ACC112 (cell line): ENCODE data around the gene SELENOF.
"Not testable (repeated sequence)": the region's sequence is repeated elsewhere in the genome, so short reads cannot be mapped to it uniquely, and the experiment has no call there.

Experiments
- H2AFZ ChIP-seq: fragments of 200-600 bp; sonication (generic); one replicate; pipeline ENCODE4 v1.6.0; 2017; ENCODE audit warnings: antibody characterized with exemption, low read length; ENCODE audit not compliant: unreplicated experiment
- H3K27ac ChIP-seq: fragments of 200-600 bp; sonication (generic); 2 replicates; pipeline ENCODE4 v1.5.1; 2014; ENCODE audit warnings: low read depth, mild to moderate bottlenecking, antibody characterized with exemption, low read length, moderate library complexity
- H3K27me3 ChIP-seq: fragments of 200-600 bp; sonication (generic); 2 replicates; pipeline ENCODE4 v1.6.1; 2014; ENCODE audit warnings: mild to moderate bottlenecking, antibody characterized with exemption, low read length, moderate library complexity, mixed read lengths; ENCODE audit not compliant: insufficient read depth
- H3K36me3 ChIP-seq: fragments of 200-600 bp; sonication (generic); 2 replicates; pipeline ENCODE4 v1.6.1; 2016; ENCODE audit warnings: mild to moderate bottlenecking, antibody characterized with exemption, low read length, moderate library complexity, mixed read lengths; ENCODE audit not compliant: insufficient read depth
- H3K4me1 ChIP-seq: fragments of 200-600 bp; sonication (generic); one replicate; pipeline ENCODE4 v1.6.1; 2016; ENCODE audit warnings: low read length, mixed read lengths; ENCODE audit not compliant: insufficient read depth, unreplicated experiment, control insufficient read depth
- H3K4me3 ChIP-seq: fragments of 200-600 bp; sonication (generic); 2 replicates; pipeline ENCODE4 v1.5.1; 2014; ENCODE audit warnings: mild to moderate bottlenecking, low read depth, low read length
- H3K79me2 ChIP-seq: fragments of 200-600 bp; sonication (generic); one replicate; pipeline ENCODE4 v1.6.0; 2016; ENCODE audit warnings: low read length; ENCODE audit not compliant: control insufficient read depth, unreplicated experiment, insufficient read depth

Gene SELENOF

DNA sequence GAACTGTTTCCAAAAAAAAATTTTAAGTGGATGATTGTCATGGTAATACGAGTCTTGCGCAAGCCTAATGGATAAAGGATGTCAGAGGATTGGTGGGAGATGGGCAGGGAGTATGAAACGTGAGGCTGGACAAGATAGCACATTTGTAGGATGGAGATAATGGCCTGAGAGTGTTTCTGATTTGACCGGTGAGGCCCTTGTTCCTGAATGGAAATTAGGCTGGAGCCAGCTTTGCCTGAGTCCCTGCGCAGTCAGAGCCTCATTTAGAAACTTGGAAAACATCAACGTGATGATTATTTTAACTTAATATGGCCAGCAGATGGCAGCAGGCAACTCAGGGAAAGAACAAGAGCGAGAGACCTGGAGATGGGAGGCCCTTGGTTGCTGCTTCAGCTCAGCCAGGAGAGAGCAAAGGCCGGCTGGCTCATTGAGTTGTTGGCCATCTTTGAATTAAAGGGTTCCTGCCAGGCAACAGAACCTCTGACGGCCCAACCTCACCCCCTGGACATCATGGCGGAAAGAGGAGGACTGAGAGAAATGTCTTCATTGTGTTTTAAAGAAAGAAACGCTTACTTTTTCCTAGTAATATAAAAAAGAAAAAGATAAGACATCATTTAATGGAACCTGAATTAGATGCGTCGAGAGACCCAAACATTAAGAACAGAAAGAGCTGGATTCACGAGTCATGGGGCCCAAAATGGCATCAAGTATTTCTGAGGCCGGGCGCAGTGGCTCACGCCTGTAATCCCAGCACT lies 80.3 kb downstream of the SELENOF start:
- Histone ChIP-seq H2AFZ (peak overlapping the region; percentile 16), H3K36me3 (no peaks in the 10 kb centered on the region), H3K79me2 (no peaks in the 10 kb centered on the region), H3K27ac (no peak overlapping the region), H3K4me1 (no peaks in the 10 kb centered on the region), H3K27me3 (no peaks in the 10 kb centered on the region), H3K4me3 (no peak overlapping the region)

DNA sequence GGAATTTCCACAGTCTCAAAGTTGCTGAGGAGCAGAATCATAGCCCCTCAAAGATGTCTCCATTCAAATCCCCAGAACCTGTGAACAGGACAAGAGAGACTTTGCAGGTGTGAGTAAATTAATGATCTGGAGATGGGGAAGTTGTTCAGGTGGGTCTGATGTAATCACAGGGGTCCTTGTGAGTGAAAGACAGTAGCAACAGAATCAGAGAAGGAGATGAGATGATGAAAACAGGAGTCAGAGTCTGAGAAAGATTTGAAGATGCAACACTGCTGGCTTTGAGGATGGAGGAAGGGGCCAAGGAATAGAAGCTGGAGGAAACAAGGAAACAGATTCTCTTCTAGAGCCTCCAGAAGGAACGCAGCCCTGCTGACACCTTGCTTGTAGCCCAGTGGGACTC lies 81.5 kb downstream of the SELENOF start:
- Histone ChIP-seq H3K79me2 (no peaks in the 10 kb centered on the region), H3K36me3 (no peaks in the 10 kb centered on the region), H2AFZ (no peak overlapping the region)

DNA sequence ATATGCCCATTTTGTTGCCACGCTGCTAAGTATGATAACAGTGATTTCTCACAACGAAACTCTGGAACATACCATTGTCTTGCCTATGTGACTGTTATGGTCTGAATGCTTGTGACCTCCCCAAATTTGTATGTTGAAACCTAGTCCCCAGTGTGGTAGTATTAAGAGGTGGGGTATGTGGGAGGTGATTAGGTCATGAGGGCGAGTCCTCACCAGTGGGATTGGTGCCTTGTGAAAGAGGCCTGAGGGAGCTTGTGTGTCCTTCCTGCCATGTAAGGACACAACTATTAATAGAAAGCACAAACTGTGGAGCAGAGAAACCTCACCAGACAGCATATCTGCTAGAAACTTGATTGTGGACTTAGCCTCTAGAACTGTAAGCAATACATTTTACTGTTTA lies 84.6 kb downstream of the SELENOF start:
- Histone ChIP-seq H3K36me3 (no peaks in the 10 kb centered on the region), H3K4me3 (no peak overlapping the region), H3K4me1 (no peaks in the 10 kb centered on the region), H3K27ac (no peak overlapping the region), H3K27me3 (no peaks in the 10 kb centered on the region), H3K79me2 (no peaks in the 10 kb centered on the region), H2AFZ (no peak overlapping the region)

More for the DNA sequence above, 81.5 kb downstream of the SELENOF start:
- Histone ChIP-seq H3K4me1 (no peaks in the 10 kb centered on the region), H3K27ac (no peak overlapping the region), H3K27me3 (no peaks in the 10 kb centered on the region), H3K4me3 (no peak overlapping the region)

DNA sequence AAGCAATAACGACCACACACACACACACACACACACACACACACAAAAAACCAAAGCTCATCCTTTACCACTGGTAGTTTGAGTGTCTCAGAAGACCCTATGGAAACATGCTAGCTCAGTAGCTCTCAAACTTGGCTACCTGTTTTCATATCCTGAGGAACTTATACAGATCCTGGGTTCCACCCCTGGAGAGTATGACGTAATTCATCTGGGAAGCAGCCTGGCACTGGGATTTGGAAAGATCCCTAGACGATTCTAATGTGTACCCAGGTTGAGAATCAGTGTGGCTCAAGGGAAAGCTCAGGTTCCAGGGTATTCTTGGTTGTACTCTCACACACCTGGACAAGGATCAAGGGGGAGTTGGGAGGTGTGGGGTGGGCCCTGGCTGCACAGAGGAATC lies 85.9 kb downstream of the SELENOF start:
- Histone ChIP-seq H3K4me1 (no peaks in the 10 kb centered on the region), H3K27ac (no peak overlapping the region), H3K27me3 (no peaks in the 10 kb centered on the region), H3K36me3 (no peaks in the 10 kb centered on the region), H3K79me2 (no peaks in the 10 kb centered on the region), H3K4me3 (no peak overlapping the region), H2AFZ (no peak overlapping the region)

DNA sequence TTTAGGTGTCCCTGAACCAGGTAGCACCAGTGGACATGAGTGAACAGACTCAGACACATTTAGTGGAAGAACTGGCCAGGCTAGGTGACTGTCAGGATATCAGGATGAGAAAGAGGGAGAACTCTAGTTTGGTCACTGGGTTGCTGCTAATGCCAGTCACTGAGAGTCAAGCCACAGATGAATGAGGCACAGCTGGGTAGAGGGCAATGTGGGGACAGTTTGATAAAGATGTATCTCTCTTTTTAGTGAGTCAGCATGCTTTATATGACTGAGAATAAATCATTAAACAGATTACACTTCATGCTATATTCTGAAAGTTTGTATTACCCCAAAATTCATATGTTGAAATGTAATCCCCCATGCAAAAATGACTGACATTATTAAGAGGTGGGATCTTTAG lies 87.1 kb downstream of the SELENOF start:
- H3K27me3 ChIP-seq: 0 out of 2 replicates have a peak, but pooled peaks cover 3% of the 10 kb centered on the region
- H3K36me3 ChIP-seq: no peaks in the 10 kb centered on the region
- H3K4me1 ChIP-seq: no peaks in the 10 kb centered on the region
- no peaks in the 10 kb centered on the region for H3K79me2 ChIP-seq
- H3K27ac ChIP-seq: no peak overlapping the region
- H2AFZ ChIP-seq: no peak overlapping the region
- no peak overlapping the region for H3K4me3 ChIP-seq

DNA sequence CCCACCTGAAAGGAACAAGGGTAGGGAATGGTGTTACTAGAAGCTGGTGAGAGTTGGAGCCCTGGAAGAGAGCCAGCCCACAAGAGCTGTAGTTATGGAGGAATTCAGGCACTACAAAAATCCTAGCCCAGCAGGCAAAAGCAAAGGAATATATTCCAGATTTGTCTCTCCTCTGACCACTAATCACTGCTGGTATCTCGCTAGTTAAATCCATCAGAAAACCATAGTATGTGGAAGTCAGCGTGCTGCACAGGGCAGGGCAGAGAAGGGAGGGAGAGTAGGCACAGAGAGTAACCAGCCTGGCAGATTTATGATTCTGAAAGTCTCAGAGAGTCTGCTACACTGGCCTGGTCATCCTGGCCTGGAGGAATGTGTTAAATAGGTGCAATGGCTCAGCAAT lies 88.6 kb downstream of the SELENOF start:
- Histone ChIP-seq H3K4me3 (no peak overlapping the region), H3K27ac (no peak overlapping the region), H2AFZ (no peak overlapping the region), H3K27me3 (0 out of 2 replicates have a peak, but pooled peaks cover 3% of the 10 kb centered on the region), H3K36me3 (no peaks in the 10 kb centered on the region), H3K79me2 (no peaks in the 10 kb centered on the region), H3K4me1 (no peaks in the 10 kb centered on the region)

DNA sequence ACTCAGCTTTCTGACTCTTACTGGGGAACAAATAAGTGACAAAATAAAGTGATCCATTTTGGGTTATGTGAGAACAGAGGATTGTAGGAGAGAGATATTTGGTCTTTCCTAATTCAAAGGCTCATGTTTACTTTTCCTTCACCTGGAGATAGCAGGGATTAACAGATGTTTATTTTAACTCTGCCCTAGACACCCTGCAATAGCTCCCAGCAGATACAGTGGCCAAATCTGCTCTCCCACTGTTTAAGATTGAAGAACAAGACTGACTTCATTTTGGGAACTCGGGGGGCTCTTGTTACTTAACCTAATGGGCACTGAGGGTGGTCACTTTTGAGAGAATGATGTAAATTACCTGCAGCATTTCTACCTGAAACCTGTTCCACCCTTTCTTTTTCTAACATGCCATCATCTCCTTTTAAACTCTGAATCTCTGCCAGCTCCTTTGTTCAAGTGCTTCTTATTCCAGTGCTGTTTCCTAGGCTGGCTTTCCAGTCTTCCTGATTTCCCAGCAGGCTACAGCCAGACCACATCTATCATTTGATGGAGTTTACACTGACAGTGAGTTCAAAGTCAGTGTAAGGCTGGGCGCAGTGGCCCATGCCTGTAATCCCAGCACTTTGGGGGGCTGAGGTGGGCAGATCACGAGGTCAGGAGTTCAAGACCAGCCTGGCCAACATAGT lies 90.0 kb downstream of the SELENOF start:
- H2AFZ ChIP-seq: no peak overlapping the region
- 0 out of 2 replicates have a peak, but pooled peaks cover 3% of the 10 kb centered on the region for H3K27me3 ChIP-seq
- H3K27ac ChIP-seq: no peak overlapping the region

DNA sequence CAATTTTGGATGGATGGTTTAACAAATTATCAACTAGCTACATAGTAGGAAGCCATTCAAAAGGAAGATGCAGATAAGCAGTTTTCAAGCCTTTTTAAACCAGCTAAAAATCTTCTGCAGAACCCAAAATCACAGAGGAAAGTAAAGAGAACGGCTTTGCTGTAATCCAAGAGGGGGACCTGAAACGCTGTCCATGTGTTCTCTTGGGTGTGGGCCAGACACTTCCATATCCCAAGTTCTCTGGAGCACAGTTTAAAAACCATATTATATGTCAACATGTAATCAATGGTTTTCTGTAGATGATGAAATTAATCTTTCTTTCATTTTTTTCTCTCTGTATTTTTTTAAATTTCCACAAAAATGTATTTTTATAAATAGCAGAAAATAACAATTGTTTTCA lies 90.5 kb downstream of the SELENOF start:
- Histone ChIP-seq H3K79me2 (no peaks in the 10 kb centered on the region), H3K27ac (no peak overlapping the region), H3K27me3 (0 out of 2 replicates have a peak, but pooled peaks cover 3% of the 10 kb centered on the region), H3K4me3 (no peak overlapping the region), H3K4me1 (no peaks in the 10 kb centered on the region), H2AFZ (no peak overlapping the region), H3K36me3 (no peaks in the 10 kb centered on the region)

More for the DNA sequence above, 90.0 kb downstream of the SELENOF start:
- H3K4me3 ChIP-seq: no peak overlapping the region
- H3K4me1 ChIP-seq: no peaks in the 10 kb centered on the region
- no peaks in the 10 kb centered on the region for H3K36me3 ChIP-seq
- H3K79me2 ChIP-seq: no peaks in the 10 kb centered on the region

DNA sequence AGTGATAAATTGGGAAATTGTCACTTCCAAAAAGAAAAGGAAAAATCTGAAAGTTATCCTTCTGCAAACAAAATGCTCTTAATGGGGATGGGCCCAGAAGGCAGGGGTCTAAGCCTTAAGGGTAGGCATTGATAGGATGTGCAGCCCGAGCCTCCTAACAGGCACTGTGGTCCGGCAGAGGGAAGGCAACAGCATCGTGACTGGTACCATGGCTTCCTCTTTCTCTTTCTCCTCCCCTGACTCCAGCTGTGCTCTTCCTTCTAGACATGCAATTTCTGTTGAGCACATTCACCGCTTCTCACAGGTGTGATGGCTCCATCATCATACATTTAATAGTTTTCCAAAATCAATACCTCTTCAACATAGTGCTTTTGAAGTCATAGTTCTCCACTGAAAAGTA lies 91.5 kb downstream of the SELENOF start:
- Histone ChIP-seq H3K27me3 (0 out of 2 replicates have a peak, but pooled peaks cover 3% of the 10 kb centered on the region), H3K79me2 (no peaks in the 10 kb centered on the region), H2AFZ (no peak overlapping the region), H3K36me3 (no peaks in the 10 kb centered on the region), H3K4me3 (no peak overlapping the region), H3K27ac (no peak overlapping the region), H3K4me1 (no peaks in the 10 kb centered on the region)

DNA sequence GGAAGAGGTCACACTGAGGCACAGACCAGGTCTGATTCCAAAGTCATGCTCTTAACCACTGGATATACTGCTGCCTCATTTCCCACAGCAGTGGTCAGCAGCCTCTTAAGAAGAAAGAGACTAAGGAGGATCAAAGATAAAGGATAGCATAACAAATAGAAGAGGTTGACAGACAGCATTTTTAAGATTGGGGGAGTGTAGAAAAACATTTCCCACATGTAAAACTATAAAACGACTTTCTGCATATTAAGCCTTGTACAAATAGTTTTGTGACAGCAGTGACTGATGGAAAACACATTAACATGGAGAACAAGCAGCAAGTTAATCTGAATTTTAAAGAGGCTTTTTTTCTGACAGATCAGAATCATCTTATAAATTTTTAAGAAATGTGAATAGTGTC lies 92.0 kb downstream of the SELENOF start:
- Histone ChIP-seq H3K27me3 (0 out of 2 replicates have a peak, but pooled peaks cover 3% of the 10 kb centered on the region), H3K27ac (no peak overlapping the region), H3K36me3 (no peaks in the 10 kb centered on the region), H3K4me1 (no peaks in the 10 kb centered on the region), H3K4me3 (no peak overlapping the region), H3K79me2 (no peaks in the 10 kb centered on the region), H2AFZ (no peak overlapping the region)

DNA sequence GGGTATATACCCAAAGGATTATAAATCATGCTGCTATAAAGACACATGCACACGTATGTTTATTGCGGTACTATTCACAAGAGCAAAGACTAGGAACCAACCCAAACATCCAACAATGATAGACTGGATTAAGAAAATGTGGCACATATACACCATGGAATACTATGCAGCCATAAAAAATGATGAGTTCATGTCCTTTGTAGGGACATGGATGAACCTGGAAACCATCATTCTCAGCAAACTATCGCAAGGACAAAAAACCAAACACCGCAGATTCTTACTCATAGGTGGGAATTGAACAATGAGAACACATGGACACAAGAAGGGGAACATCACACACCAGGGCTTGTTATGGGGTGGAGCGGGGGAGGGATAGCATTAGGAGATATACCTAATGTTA lies 94.0 kb downstream of the SELENOF start:
- H3K4me3 ChIP-seq, H2AFZ ChIP-seq, H3K27me3 ChIP-seq, H3K27ac ChIP-seq, H3K4me1 ChIP-seq, H3K79me2 ChIP-seq, H3K36me3 ChIP-seq: not testable (repeated sequence)
